Measurements from ENCODE around the gene RPAP2. TPM values are rescaled to one million over a fixed set of nuclear protein-coding genes. Genes with fewer than 3 reads are reported as not detected.
A peak's percentile ranks its signal among the peaks of the same experiment; 100 is the strongest.

The RPAP2 gene
- total and polyA plus RNA-seq, 10 of the 15 experiments (the other 5 are each of a cell fraction or from before 2014, with no cell fraction given) = 11.4 to 39.5 (median 21.7) TPM

- no peak for TF ChIP-seq SKIL (IDR thresholded peaks at IDR 0.05; ENCODE audit: low read depth, poor library complexity, severe bottlenecking)
- peak; percentile 80; the same call in 1 of the 2 replicates for TF ChIP-seq POLR2AphosphoS2 (IDR thresholded peaks at IDR 0.05; ENCODE audit: low read depth, low read length)
- peak; percentile 82; the same call in 1 of the 2 replicates for TF ChIP-seq BACH1 (IDR thresholded peaks at IDR 0.05; ENCODE audit: borderline replicate concordance)
- no peak for TF ChIP-seq HCFC1 (IDR thresholded peaks at IDR 0.05; ENCODE audit: low read length)
- TF ChIP-seq RB1 (IDR thresholded peaks at IDR 0.05; ENCODE audit: borderline replicate concordance) = peak; percentile 41; the same call in 1 of the 2 replicates
- peak in 1 of 2 experiments; percentile 83; a peak in 2 of 4 replicates for TF ChIP-seq BHLHE40 (IDR thresholded peaks at IDR 0.05; ENCODE audit: borderline replicate concordance in 1 of 2, low read depth in 2 of 2, low read length in 1 of 2)
- no peak for TF ChIP-seq JUNB (IDR thresholded peaks at IDR 0.05)
- no peak for TF ChIP-seq PKNOX1 (IDR thresholded peaks at IDR 0.05)
- no peak for TF ChIP-seq CHD1 (IDR thresholded peaks at IDR 0.05; ENCODE audit: low read depth, low read length)
- TF ChIP-seq CBX5 (IDR thresholded peaks at IDR 0.05; ENCODE audit: low read depth) = 0 out of 2 replicates have a peak, but pooled peaks have one; percentile 1
- 0 out of 2 replicates have a peak, but pooled peaks have one; percentile 11 for TF ChIP-seq TBL1XR1 (IDR thresholded peaks at IDR 0.05; ENCODE audit: low read depth, low read length)
- no peak for TF ChIP-seq ZBTB11 (CRISPR knock-in tag; IDR thresholded peaks at IDR 0.05)
- TF ChIP-seq BCL11A (IDR thresholded peaks at IDR 0.05; ENCODE audit: low read depth, low read length) = 0 out of 2 replicates have a peak, but pooled peaks have one; percentile 9
- TF ChIP-seq JUND (IDR thresholded peaks at IDR 0.05; ENCODE audit: low read depth, low read length) = no peak
- peak; percentile 61; the same call in 1 of the 2 replicates for TF ChIP-seq NBN (IDR thresholded peaks at IDR 0.05)
- peak; percentile 96 for TF ChIP-seq HDGF (IDR thresholded peaks at IDR 0.05)
- TF ChIP-seq PML (IDR thresholded peaks at IDR 0.05; ENCODE audit: low read length) = peak; percentile 70
- peak; percentile 79; the same call in 1 of the 2 replicates for TF ChIP-seq SMARCA5 (IDR thresholded peaks at IDR 0.05)
- peak; percentile 60; the same call in 1 of the 2 replicates for TF ChIP-seq CBFB (IDR thresholded peaks at IDR 0.05; ENCODE audit: low read depth)
- TF ChIP-seq DPF2 (IDR thresholded peaks at IDR 0.05) = peak; percentile 72
- TF ChIP-seq ESRRA (IDR thresholded peaks at IDR 0.05; ENCODE audit: low read length) = no peak
Observed at GRCh38 chr1:92298573-92299476, at the start of gene RPAP2, which contains the start of gene GLMN (continued).
